ENCODE results near the gene SSPN.
"Not testable (repeated sequence)": the region's sequence is repeated elsewhere in the genome, so short reads cannot be mapped to it uniquely, and the experiment has no call there.

The SSPN gene

GRCh38 chr12:26231470-26231869 lies 36.1 kb downstream of the SSPN start:
- no peak for DNase-seq

GRCh38 chr12:26231921-26232320 lies 36.5 kb downstream of the SSPN start:
- no peak for DNase-seq

DNA sequence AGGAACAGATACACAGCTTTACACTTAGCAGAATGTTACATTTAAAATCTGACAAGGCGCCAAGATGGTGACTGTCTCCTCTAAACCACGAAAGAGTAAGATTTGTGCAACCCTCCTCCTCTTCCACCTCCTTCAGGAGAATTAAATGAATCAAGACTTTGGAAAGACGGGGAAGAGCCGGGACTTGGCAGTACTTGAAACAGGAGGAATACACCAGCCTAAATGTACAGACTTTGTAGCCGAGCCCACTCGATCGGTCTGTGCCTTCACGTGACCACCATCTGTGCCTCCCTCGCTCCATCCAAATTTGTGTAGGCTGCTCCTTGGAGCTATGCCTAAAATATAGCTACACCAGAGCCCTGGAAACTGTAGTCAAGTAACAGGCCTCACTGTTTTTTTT lies 38.3 kb downstream of the SSPN start:
- no peak for DNase-seq

- not testable (repeated sequence) for DNase-seq
Measured at GRCh38 chr12:26235465-26235864, 40.1 kb downstream of the SSPN start.

- no peak for DNase-seq
Measured at GRCh38 chr12:26238341-26239121, 43.2 kb downstream of the SSPN start.

DNA sequence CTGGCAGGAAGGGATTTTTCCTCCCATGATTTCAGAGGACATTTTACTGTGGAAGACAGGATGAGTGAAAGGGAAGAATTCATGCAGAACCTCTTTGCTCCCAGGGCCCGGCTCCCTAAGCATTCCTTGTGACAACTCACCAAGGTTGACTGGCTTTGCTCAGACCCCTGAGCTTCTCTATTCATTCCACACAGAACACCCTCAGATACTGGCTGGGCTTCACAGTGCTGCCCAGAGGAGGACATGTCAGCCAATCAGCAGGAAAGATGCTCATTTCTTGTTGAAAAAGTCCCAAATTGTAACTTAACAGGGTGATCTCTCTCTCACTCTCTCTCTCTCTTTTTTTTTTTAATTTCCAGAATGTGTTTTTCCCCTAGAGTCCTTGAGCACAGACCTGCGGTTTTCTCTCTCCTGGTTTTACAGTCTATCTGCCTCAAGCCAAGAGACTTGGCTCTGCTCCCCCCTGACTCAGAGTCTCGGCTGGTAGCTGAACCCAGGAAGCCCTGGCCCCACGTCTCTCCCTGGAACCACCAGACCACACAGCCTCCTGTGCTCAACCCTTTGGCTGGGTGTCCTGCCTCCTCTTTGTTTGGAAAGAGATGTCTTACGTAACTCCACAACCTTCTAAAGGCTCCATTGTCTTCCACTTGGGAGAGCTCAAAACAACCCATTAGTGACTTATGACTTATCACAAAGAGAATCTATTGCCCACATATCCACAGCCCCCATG lies 43.9 kb downstream of the SSPN start:
- DNase-seq: no peak

DNA sequence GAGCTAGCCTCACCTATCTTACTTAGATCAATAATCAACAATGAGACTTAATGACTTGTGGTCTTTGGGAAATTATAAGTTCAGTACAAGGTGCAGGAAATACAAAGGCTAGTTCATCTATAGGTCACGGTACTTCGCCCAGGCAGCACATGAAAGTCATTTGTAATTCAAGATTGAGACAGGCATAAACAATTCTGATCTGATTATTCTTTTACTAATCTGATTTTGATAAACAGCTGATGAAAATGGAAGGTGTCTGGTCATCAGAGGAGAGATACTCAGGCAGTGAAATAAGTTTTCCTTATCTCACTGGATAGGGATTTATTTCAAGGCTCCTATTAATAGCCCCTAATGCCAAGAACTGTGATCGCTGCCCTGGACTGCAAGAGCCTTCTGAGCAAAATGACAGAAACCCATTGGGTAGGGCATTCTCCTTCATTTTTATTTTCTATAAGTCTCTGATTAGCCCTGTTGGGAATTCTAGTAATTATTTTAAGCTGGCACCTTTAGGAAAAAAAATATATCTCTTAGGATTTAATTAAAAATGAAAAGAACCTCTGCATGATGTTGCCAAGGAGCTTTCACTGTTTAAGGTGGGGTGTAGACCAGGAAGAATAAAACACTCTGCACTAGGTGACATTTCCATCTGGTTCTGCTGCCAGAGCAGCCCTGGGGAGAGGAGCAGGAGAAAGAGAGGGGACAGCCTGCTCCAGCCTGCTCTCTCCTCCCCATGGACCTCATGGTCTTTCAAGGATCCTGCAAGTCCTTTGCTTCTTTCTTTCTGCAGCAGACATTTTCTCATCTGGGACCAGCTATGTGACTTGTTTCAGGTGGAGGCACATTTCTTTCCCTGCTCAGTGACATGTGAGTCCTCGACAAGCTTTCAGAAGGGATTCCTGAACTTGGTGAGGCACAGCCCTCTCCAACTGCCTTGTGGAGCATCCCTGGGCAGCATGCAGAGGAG lies 44.8 kb downstream of the SSPN start:
- no peak for DNase-seq

DNA sequence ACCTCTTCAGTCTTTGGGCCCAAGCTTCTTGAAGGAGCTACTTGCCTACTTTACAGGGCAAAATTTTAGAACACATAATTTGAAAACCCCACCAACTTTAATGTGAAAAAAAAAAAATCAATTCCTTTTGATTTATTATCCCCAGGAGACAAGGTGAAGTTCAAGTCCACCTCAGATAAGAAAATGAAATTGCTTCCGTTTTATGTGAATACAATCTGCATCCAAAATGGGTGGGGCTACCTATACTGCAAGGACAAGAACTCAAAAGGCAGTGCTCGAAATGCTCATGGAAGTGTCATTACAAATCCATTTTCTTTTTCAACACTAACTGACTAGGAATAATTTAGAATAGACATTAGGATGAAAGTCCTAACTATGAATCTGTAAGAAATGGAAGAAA lies 45.7 kb downstream of the SSPN start:
- DNase-seq: no peak

GRCh38 chr12:26242683-26243082 lies 47.3 kb downstream of the SSPN start:
- no peak for DNase-seq

GRCh38 chr12:26244503-26244902 lies 49.1 kb downstream of the SSPN start:
- no peak for DNase-seq

GRCh38 chr12:26245175-26245942 lies 50.0 kb downstream of the SSPN start:
- no peak for DNase-seq

- DNase-seq: no peak
Measured at GRCh38 chr12:26246483-26247164, 51.3 kb downstream of the SSPN start.

GRCh38 chr12:26247873-26248272 lies 52.5 kb downstream of the SSPN start:
- no peak for DNase-seq

GRCh38 chr12:26250801-26251200 lies 55.4 kb downstream of the SSPN start:
- DNase-seq: no peak

GRCh38 chr12:26251600-26251999 lies 56.2 kb downstream of the SSPN start:
- no peak for DNase-seq

DNA sequence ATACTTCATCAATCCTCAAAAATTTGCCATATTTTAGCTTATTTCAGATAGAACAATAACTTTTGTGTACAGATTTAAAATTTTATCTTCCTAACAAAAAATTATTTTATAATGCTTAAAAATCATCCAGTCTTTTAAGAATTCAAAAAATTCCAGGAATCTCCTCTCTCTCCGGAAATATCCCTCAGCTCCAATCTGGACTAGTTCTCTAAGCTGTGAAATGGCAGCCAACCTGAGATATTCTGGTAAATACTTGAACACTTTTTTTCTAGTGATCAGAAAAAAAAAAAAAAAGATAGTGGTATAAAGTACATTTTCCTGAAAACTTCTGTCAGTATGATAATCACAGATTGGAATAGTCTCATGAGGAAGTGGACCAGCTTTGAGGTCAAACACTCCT lies 57.6 kb downstream of the SSPN start:
- DNase-seq: no peak

GRCh38 chr12:26255893-26256645 lies 60.7 kb downstream of the SSPN start:
- DNase-seq: no peak

DNA sequence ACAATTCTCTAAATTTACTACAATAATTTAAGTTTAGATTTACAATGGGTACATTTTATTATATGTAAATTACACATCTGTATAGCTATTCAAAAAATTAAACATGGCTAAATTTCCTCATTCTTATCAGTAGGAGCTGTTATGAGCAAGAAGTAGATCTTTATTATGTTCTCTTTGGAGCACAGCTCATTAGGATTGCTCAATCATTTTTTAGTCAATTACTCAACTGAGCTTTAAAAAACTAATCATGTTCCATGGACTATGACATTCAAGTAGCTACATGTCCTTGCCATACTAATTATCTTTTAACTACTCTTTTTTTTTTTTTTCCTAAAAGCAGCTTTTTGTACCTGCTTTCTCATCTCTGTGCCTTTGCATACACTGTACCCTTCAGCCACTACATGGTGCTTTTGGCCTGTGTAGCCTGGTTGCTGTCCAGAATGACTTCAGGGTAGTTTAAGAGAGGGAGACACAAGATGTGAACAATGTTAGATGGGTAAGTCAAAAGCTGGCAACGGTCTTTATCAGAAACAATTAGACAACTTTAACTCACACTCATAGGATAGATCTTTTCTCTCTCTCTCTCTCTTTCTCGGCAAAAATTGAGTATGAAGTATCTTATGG lies 69.0 kb downstream of the SSPN start:
- no peak for DNase-seq

GRCh38 chr12:26265606-26266005 lies 70.2 kb downstream of the SSPN start:
- no peak for DNase-seq

- no peak for DNase-seq
Measured at GRCh38 chr12:26266881-26267280, 71.5 kb downstream of the SSPN start.
